Effector memory CD8-positive, alpha-beta T cell (primary cell): ENCODE results near the gene ST6GALNAC1.
"Not testable (repeated sequence)": the region's sequence is repeated elsewhere in the genome, so short reads cannot be mapped to it uniquely, and the experiment has no call there.

Experiments used
- ATAC-seq: fragments of 150-1000 bp; cut with Tn5 transposase; replicated peaks from 2 replicates; pipeline ENCODE4 v1.10.0; 2021; ENCODE audit warnings: mild to moderate bottlenecking, moderate library complexity
- DNase-seq, 3 experiments: peaks; one replicate each; pipeline ENCODE4 v3.0.0; 2021
- H3K27ac Mint-ChIP-seq, 2 donors: one replicate each; pipeline ENCODE4 v1.8.0; 2022; ENCODE audit warnings: mild to moderate bottlenecking in 2 of 2, mixed read lengths in 2 of 2, moderate library complexity in 2 of 2
- H3K27me3 Mint-ChIP-seq, 2 donors: one replicate each; pipeline ENCODE4 v1.8.0; 2022; ENCODE audit warnings: mixed read lengths in 2 of 2
- H3K36me3 Mint-ChIP-seq: one replicate; pipeline ENCODE4 v1.8.0; 2022; ENCODE audit warnings: mild to moderate bottlenecking, moderate library complexity, mixed read lengths; ENCODE audit not compliant: insufficient read depth
- H3K4me1 Mint-ChIP-seq, 2 donors: one replicate each; pipeline ENCODE4 v1.8.0; 2022; ENCODE audit warnings: low read depth in 2 of 2, mixed read lengths in 2 of 2
- H3K4me3 Mint-ChIP-seq, 2 donors: one replicate each; pipeline ENCODE4 v1.8.0; 2022; ENCODE audit warnings: mild to moderate bottlenecking in 2 of 2, mixed read lengths in 2 of 2, moderate library complexity in 2 of 2
- H3K9me3 Mint-ChIP-seq, 2 donors: one replicate each; pipeline ENCODE4 v1.8.0; 2022; ENCODE audit warnings: mixed read lengths in 2 of 2

ST6GALNAC1 gene

GRCh38 chr17:76630151-76630550, 13.4 kb downstream of the ST6GALNAC1 start:
- H3K9me3 Mint-ChIP-seq: no peaks in the 10 kb centered on the region
- peaks cover 0 to 8% of the 10 kb centered on the region in 2 donors for H3K4me1 Mint-ChIP-seq
- no peaks in the 10 kb centered on the region for H3K36me3 Mint-ChIP-seq
- DNase-seq (no peak), ATAC-seq (no peak)
- H3K4me3 Mint-ChIP-seq: no peak overlapping the region
- no peak overlapping the region for H3K27ac Mint-ChIP-seq
- H3K27me3 Mint-ChIP-seq: peaks cover 12 to 19% of the 10 kb centered on the region in 2 donors

- no peak for DNase-seq
- Mint-ChIP-seq H3K36me3 (no peaks in the 10 kb centered on the region), H3K4me3 (no peak overlapping the region), H3K27ac (no peak overlapping the region), H3K9me3 (no peaks in the 10 kb centered on the region), H3K27me3 (peaks cover 15 to 22% of the 10 kb centered on the region in 2 donors), H3K4me1 (peaks cover 0 to 10% of the 10 kb centered on the region in 2 donors)
- no peak for ATAC-seq
These were observed 16.0 kb downstream of the ST6GALNAC1 start for GRCh38 chr17:76627510-76627909.

GRCh38 chr17:76626442-76626841, 17.1 kb downstream of the ST6GALNAC1 start:
- Mint-ChIP-seq H3K36me3 (no peaks in the 10 kb centered on the region), H3K27me3 (peaks cover 15 to 22% of the 10 kb centered on the region in 2 donors), H3K9me3 (no peaks in the 10 kb centered on the region), H3K4me1 (peaks cover 0 to 2% of the 10 kb centered on the region in 2 donors), H3K4me3 (no peak overlapping the region), H3K27ac (peak overlapping the region in 1 of 2 donors; percentile 11)
- DNase-seq (no peak), ATAC-seq (no peak)

GRCh38 chr17:76625496-76625895, 18.1 kb downstream of the ST6GALNAC1 start:
- H3K4me1 Mint-ChIP-seq: peaks cover 0 to 2% of the 10 kb centered on the region in 2 donors
- DNase-seq: no peak
- no peak overlapping the region for H3K4me3 Mint-ChIP-seq
- no peaks in the 10 kb centered on the region for H3K36me3 Mint-ChIP-seq
- no peak overlapping the region for H3K27ac Mint-ChIP-seq
- no peaks in the 10 kb centered on the region for H3K9me3 Mint-ChIP-seq
- peaks cover 15 to 22% of the 10 kb centered on the region in 2 donors for H3K27me3 Mint-ChIP-seq
- no peak for ATAC-seq

GRCh38 chr17:76623271-76624146, 20.0 kb downstream of the ST6GALNAC1 start:
- H3K9me3 Mint-ChIP-seq: no peaks in the 10 kb centered on the region
- H3K27me3 Mint-ChIP-seq: peaks cover 15 to 22% of the 10 kb centered on the region in 2 donors
- no peaks in the 10 kb centered on the region for H3K36me3 Mint-ChIP-seq
- peak; percentile 75 to 81 (median 76) for DNase-seq
- H3K4me3 Mint-ChIP-seq: no peak overlapping the region
- peaks cover 0 to 2% of the 10 kb centered on the region in 2 donors for H3K4me1 Mint-ChIP-seq
- no peak overlapping the region for H3K27ac Mint-ChIP-seq
- ATAC-seq: peak; percentile 96

GRCh38 chr17:76617838-76618237, 25.7 kb downstream of the ST6GALNAC1 start:
- Mint-ChIP-seq H3K27ac (no peak overlapping the region), H3K4me3 (no peak overlapping the region), H3K27me3 (peaks cover 0 to under 1% of the 10 kb centered on the region in 2 donors), H3K4me1 (peaks cover 4% of the 10 kb centered on the region in 2 donors), H3K36me3 (peaks cover 7% of the 10 kb centered on the region), H3K9me3 (no peaks in the 10 kb centered on the region)
- DNase-seq (no peak), ATAC-seq (no peak)

- DNase-seq (no peak), ATAC-seq (no peak)
- no peak overlapping the region for H3K27ac Mint-ChIP-seq
- H3K4me1 Mint-ChIP-seq: peaks cover 4% of the 10 kb centered on the region in 2 donors
- H3K4me3 Mint-ChIP-seq: no peak overlapping the region
- H3K36me3 Mint-ChIP-seq: peaks cover 7% of the 10 kb centered on the region
- H3K9me3 Mint-ChIP-seq: no peaks in the 10 kb centered on the region
- peaks cover 0 to 12% of the 10 kb centered on the region in 2 donors for H3K27me3 Mint-ChIP-seq
These were observed 28.5 kb downstream of the ST6GALNAC1 start for GRCh38 chr17:76614912-76615617.

- not testable (repeated sequence) for H3K27ac Mint-ChIP-seq
These were observed 29.3 kb downstream of the ST6GALNAC1 start for GRCh38 chr17:76614064-76614759.

GRCh38 chr17:76612977-76613851, 30.3 kb downstream of the ST6GALNAC1 start:
- Mint-ChIP-seq H3K4me3 (peak overlapping the region; percentile 6 to 19), H3K36me3 (peaks cover 7% of the 10 kb centered on the region), H3K27me3 (peaks cover 0 to 22% of the 10 kb centered on the region in 2 donors), H3K9me3 (no peaks in the 10 kb centered on the region), H3K4me1 (peaks cover 4% of the 10 kb centered on the region in 2 donors), H3K27ac (no peak overlapping the region)
- ATAC-seq (no peak), DNase-seq (no peak)

More at GRCh38 chr17:76614064-76614759, 29.3 kb downstream of the ST6GALNAC1 start:
- Mint-ChIP-seq H3K4me3 (peak overlapping the region; percentile 19 to 24), H3K27me3 (peaks cover 0 to 16% of the 10 kb centered on the region in 2 donors)
- H3K9me3 Mint-ChIP-seq, H3K4me1 Mint-ChIP-seq, H3K36me3 Mint-ChIP-seq: not testable (repeated sequence)
- peak; percentile 49 for ATAC-seq
- DNase-seq: peak in 1 of 3 experiments; percentile 11

- Mint-ChIP-seq H3K9me3 (no peaks in the 10 kb centered on the region), H3K36me3 (peaks cover 7% of the 10 kb centered on the region)
These were observed 31.1 kb downstream of the ST6GALNAC1 start for GRCh38 chr17:76612465-76612864.

GRCh38 chr17:76611758-76612157, 31.8 kb downstream of the ST6GALNAC1 start:
- Mint-ChIP-seq H3K4me1 (peaks cover 4% of the 10 kb centered on the region in 2 donors), H3K36me3 (peaks cover 7% of the 10 kb centered on the region), H3K9me3 (no peaks in the 10 kb centered on the region), H3K27ac (no peak overlapping the region), H3K4me3 (no peak overlapping the region), H3K27me3 (peaks cover 0 to 22% of the 10 kb centered on the region in 2 donors)
- ATAC-seq (no peak), DNase-seq (no peak)

More at GRCh38 chr17:76612465-76612864, 31.1 kb downstream of the ST6GALNAC1 start:
- Mint-ChIP-seq H3K4me3 (no peak overlapping the region), H3K27me3 (peaks cover 0 to 22% of the 10 kb centered on the region in 2 donors), H3K4me1 (peaks cover 4% of the 10 kb centered on the region in 2 donors), H3K27ac (no peak overlapping the region)
- no peak for ATAC-seq
- DNase-seq: no peak

GRCh38 chr17:76611080-76611749, 32.3 kb downstream of the ST6GALNAC1 start:
- not testable (repeated sequence) for H3K4me1 Mint-ChIP-seq, ATAC-seq, DNase-seq, H3K27ac Mint-ChIP-seq, H3K9me3 Mint-ChIP-seq, H3K4me3 Mint-ChIP-seq, H3K36me3 Mint-ChIP-seq
- H3K27me3 Mint-ChIP-seq: peaks cover 0 to 22% of the 10 kb centered on the region in 2 donors
